IMR-90 (cell line): ENCODE data around the gene MRPL41. TPM values are rescaled to one million over a fixed set of nuclear protein-coding genes. Genes with fewer than 3 reads are reported as not detected.
A peak's percentile ranks its signal among the peaks of the same experiment; 100 is the strongest.

Source experiments
- ATAC-seq: fragments of 200-7000 bp; cut with Tn5 transposase; 2 replicates; pipeline ENCODE4 v1.9.1; 2020; ENCODE audit warnings: low read depth, mild to moderate bottlenecking, moderate library complexity
- BruUV-seq: library from RNA; stranded (reverse); fragments of 400-500 nt; replicated peaks from 2 replicates; lab custom pipeline; 2021; lab: Mats Ljungman, UMichigan
- CTCF ChIA-PET: fragments of 300-600 bp; formaldehyde crosslinking; extraction: SDS; loops from one replicate; lab custom pipeline; 2021; ENCODE audit warnings: antibody characterized with exemption; lab: Yijun Ruan, JAX
- POLR2A ChIA-PET: fragments of 300-600 bp; sonication (Branson Sonifier 250); formaldehyde crosslinking; loops from one replicate; lab custom pipeline; 2022; ENCODE audit warnings: antibody characterized with exemption; ENCODE audit not compliant: unreplicated experiment; lab: Charles Lee
- DNase-seq: peaks from one replicate; pipeline ENCODE4 v3.0.0; 2013
- H2AFZ ChIP-seq: replicated peaks from 2 replicates; pipeline ENCODE3; 2013; ENCODE audit warnings: low read length, mild to moderate bottlenecking; ENCODE audit not compliant: poor library complexity
- H2AK5ac ChIP-seq: 2 replicates; pipeline ENCODE4 v1.6.1; 2013; ENCODE audit warnings: low read depth, low read length, inconsistent platforms
- H2AK9ac ChIP-seq: replicated peaks from 2 replicates; pipeline ENCODE3; 2013; ENCODE audit warnings: mild to moderate bottlenecking, low read depth, low read length, moderate library complexity; ENCODE audit not compliant: poor library complexity
- H2BK120ac ChIP-seq: 2 replicates; pipeline ENCODE4 v1.6.1; 2013; ENCODE audit warnings: low read depth, low read length, inconsistent platforms
- H2BK15ac ChIP-seq: 3 replicates; pipeline ENCODE4 v1.6.1; 2013; ENCODE audit warnings: low read depth, low read length, inconsistent platforms
- H2BK20ac ChIP-seq: 2 replicates; pipeline ENCODE4 v1.6.1; 2013; ENCODE audit warnings: low read depth, mild to moderate bottlenecking, inconsistent platforms, low read length, moderate library complexity
- H2BK5ac ChIP-seq: 2 replicates; pipeline ENCODE4 v1.6.1; 2013; ENCODE audit warnings: mild to moderate bottlenecking, low read depth, low read length, inconsistent platforms; ENCODE audit not compliant: poor library complexity, severe bottlenecking
- H3K14ac ChIP-seq: replicated peaks from 2 replicates; pipeline ENCODE4 v1.6.1; 2013; ENCODE audit warnings: low read depth, low read length, inconsistent platforms
- H3K18ac ChIP-seq: 2 replicates; pipeline ENCODE4 v1.6.1; 2013; ENCODE audit warnings: low read depth, low read length, control low read depth
- H3K23ac ChIP-seq: 2 replicates; pipeline ENCODE4 v1.6.1; 2013; ENCODE audit warnings: low read depth, low read length, inconsistent platforms
- H3K27ac ChIP-seq: 2 replicates; pipeline ENCODE4 v1.5.1; 2013; ENCODE audit warnings: mild to moderate bottlenecking, control low read depth, low read length; ENCODE audit not compliant: insufficient read depth
- H3K27me3 ChIP-seq: 2 replicates; pipeline ENCODE4 v1.6.1; 2013; ENCODE audit warnings: low read length; ENCODE audit not compliant: control insufficient read depth, insufficient read depth
- H3K36me3 ChIP-seq: 2 replicates; pipeline ENCODE4 v1.6.1; 2013; ENCODE audit warnings: low read length, mixed read lengths; ENCODE audit not compliant: control insufficient read depth, insufficient read depth
- H3K4ac ChIP-seq: 2 replicates; pipeline ENCODE4 v1.6.1; 2013; ENCODE audit warnings: low read depth, low read length, inconsistent platforms
- H3K4me1 ChIP-seq: 2 replicates; pipeline ENCODE4 v1.6.1; 2013; ENCODE audit warnings: low read length, mixed read lengths; ENCODE audit not compliant: control insufficient read depth, insufficient read depth
- H3K4me2 ChIP-seq: 2 replicates; pipeline ENCODE4 v1.6.1; 2013; ENCODE audit warnings: low read depth, mild to moderate bottlenecking, control low read depth, low read length, moderate library complexity
- H3K4me3 ChIP-seq: 2 replicates; pipeline ENCODE4 v1.5.1; 2013; ENCODE audit warnings: low read depth, mild to moderate bottlenecking, control low read depth, low read length, moderate library complexity; ENCODE audit not compliant: insufficient read depth
- H3K56ac ChIP-seq: 2 replicates; pipeline ENCODE4 v1.6.1; 2013; ENCODE audit warnings: low read length, inconsistent platforms; ENCODE audit not compliant: insufficient read depth; ENCODE audit errors: extremely low read depth
- H3K79me1 ChIP-seq, 2 experiments: 2 replicates each; pipeline ENCODE4 v1.6.1; 2013; ENCODE audit warnings: low read length in 2 of 2, inconsistent platforms in 1 of 2, low read depth in 1 of 2
- H3K9ac ChIP-seq: 2 replicates; pipeline ENCODE4 v1.6.1; 2013; ENCODE audit warnings: low read depth, low read length, control low read depth
- H3K9me1 ChIP-seq: 2 replicates; pipeline ENCODE4 v1.6.1; 2013; ENCODE audit warnings: low read length, inconsistent platforms; ENCODE audit not compliant: insufficient read depth
- H3K9me3 ChIP-seq: 2 replicates; pipeline ENCODE4 v1.6.1; 2013; ENCODE audit warnings: low read length; ENCODE audit not compliant: control insufficient read depth, insufficient read depth
- H4K20me1 ChIP-seq: 2 replicates; pipeline ENCODE4 v1.6.1; 2013; ENCODE audit warnings: low read length, inconsistent platforms; ENCODE audit not compliant: insufficient read depth
- H4K5ac ChIP-seq: 2 replicates; pipeline ENCODE4 v1.6.1; 2013; ENCODE audit warnings: mild to moderate bottlenecking, low read depth, low read length, control low read depth
- H4K8ac ChIP-seq, 2 experiments: 2 replicates each; pipeline ENCODE4 v1.6.1; 2013; ENCODE audit warnings: low read depth in 2 of 2, low read length in 2 of 2, control low read depth in 1 of 2, inconsistent platforms in 1 of 2
- H4K91ac ChIP-seq: 2 replicates; pipeline ENCODE4 v1.6.1; 2013; ENCODE audit warnings: low read depth, low read length, inconsistent platforms; ENCODE audit not compliant: insufficient read depth
- CEBPB ChIP-seq: IDR thresholded peaks from 2 replicates; pipeline ENCODE4 v1.6.1; 2012; ENCODE audit warnings: low read depth, low read length, improper control_type of control experiment
- CHD1 ChIP-seq: IDR thresholded peaks from 2 replicates; pipeline ENCODE4 v1.6.1; 2012; ENCODE audit warnings: low read depth, low read length, improper control_type of control experiment
- MAFK ChIP-seq: IDR thresholded peaks from 2 replicates; pipeline ENCODE4 v1.6.1; 2012; ENCODE audit warnings: low read depth, low read length, improper control_type of control experiment
- MXI1 ChIP-seq: IDR thresholded peaks from 2 replicates; pipeline ENCODE4 v1.6.1; 2012; ENCODE audit warnings: low read depth, mild to moderate bottlenecking, low read length, moderate library complexity, borderline replicate concordance
- NFE2L2 ChIP-seq: fragments of 150-350 bp; IDR thresholded peaks from 2 replicates; pipeline ENCODE4 v1.6.1; 2016; ENCODE audit warnings: low read depth, mild to moderate bottlenecking, low read length
- POLR2A ChIP-seq: IDR thresholded peaks from 2 replicates; pipeline ENCODE4 v1.6.1; 2012; ENCODE audit warnings: mild to moderate bottlenecking, low read depth, low read length
- RCOR1 ChIP-seq: IDR thresholded peaks from 2 replicates; pipeline ENCODE4 v1.6.1; 2012; ENCODE audit warnings: mild to moderate bottlenecking, low read length, improper control_type of control experiment; ENCODE audit not compliant: insufficient replicate concordance
- RFX5 ChIP-seq: IDR thresholded peaks from 2 replicates; pipeline ENCODE4 v1.8.0; 2012; ENCODE audit warnings: low read depth, mild to moderate bottlenecking, low read length, moderate library complexity
- SMC3 ChIP-seq: fragments of 150-350 bp; IDR thresholded peaks from 2 replicates; pipeline ENCODE4 v1.6.1; 2016; ENCODE audit warnings: low read depth, mild to moderate bottlenecking, antibody characterized with exemption, low read length, moderate library complexity
- WGBS, 2 experiments: methylation state at CpG; one replicate each; pipeline versions ENCODE4 v1.1.5 to v1.1.7; 2013; ENCODE audit warnings: missing lambda C conversion rate in 2 of 2; ENCODE audit not compliant: insufficient read length in 1 of 2; ENCODE audit errors: extremely low coverage in 2 of 2; 5-methylcytosine and 5-hydroxymethylcytosine counted together
- dilution Hi-C: fragments of 300-500 bp; cut with HindIII; formaldehyde crosslinking; loops from one replicate; pipeline ENCODE4 v1.14.3; 2018; ENCODE audit warnings: low sequenced_read_pairs; ENCODE audit not compliant: unreplicated experiment
- in situ Hi-C: fragments of 300-500 bp; cut with MboI; formaldehyde crosslinking; loops from 3 replicates; pipeline ENCODE4 v1.14.3; 2019; ENCODE audit warnings: low sequenced_read_pairs, inconsistent platforms, mixed read lengths
- intact Hi-C: fragments of 100-400 bp; cut with micrococcal nuclease; formaldehyde crosslinking; loops from 2 replicates; pipeline ENCODE4 v1.10.0; 2022
- polyA plus RNA-seq, 3 experiments: library from polyadenylated mRNA; depleted of rRNA; stranded (reverse); fragments of >200 nt; gene quantifications; 2 replicates each; pipeline ENCODE4 v1.2.3, GENCODE V29; 2012; ENCODE audit warnings: low replicate concordance in 1 of 3
- total RNA-seq: library from RNA; depleted of rRNA; stranded (reverse); fragments of >200 nt; gene quantifications from 2 replicates; pipeline ENCODE4 v1.2.3, GENCODE V29; 2012
- TF ChIP-seq, protein P1 (sequence below): fragments of 150-350 bp; IDR thresholded peaks from 2 replicates; pipeline ENCODE4 v1.6.1; 2016; ENCODE audit warnings: low read depth, mild to moderate bottlenecking, low read length, moderate library complexity, borderline replicate concordance
- TF ChIP-seq, protein P2 (sequence below): conservative IDR thresholded peaks from 2 replicates; pipeline ENCODE4 v1.5.1; 2012; ENCODE audit warnings: mild to moderate bottlenecking, low read depth, low read length, improper control_type of control experiment

Gene MRPL41
- total and polyA plus RNA-seq, 2 of the 4 experiments (the other 2 are of a cell fraction) = 15.6 to 38.9 TPM

GRCh38 chr9:137569609-137570203, 18.0 kb downstream of the MRPL41 start:
- Histone ChIP-seq H3K56ac (no peak overlapping the region), H3K9me1 (peaks cover 7% of the 10 kb centered on the region), H2BK15ac (no peak overlapping the region), H2AK5ac (no peak overlapping the region), H3K9me3 (no peaks in the 10 kb centered on the region), H4K8ac (no peak overlapping the region), H2AFZ (no peak overlapping the region), H3K18ac (no peak overlapping the region), H3K4me2 (no peak overlapping the region), H3K27me3 (no peaks in the 10 kb centered on the region), H3K4ac (no peak overlapping the region), H2BK5ac (peak overlapping the region; percentile 54), H2BK20ac (no peak overlapping the region), H3K4me1 (no peaks in the 10 kb centered on the region), H4K91ac (no peak overlapping the region), H2BK120ac (no peak overlapping the region), H3K36me3 (peaks cover 33% of the 10 kb centered on the region), H2AK9ac (no peak overlapping the region), H3K4me3 (no peak overlapping the region), H3K14ac (no peak overlapping the region), H3K9ac (no peak overlapping the region), H3K23ac (no peak overlapping the region), H4K20me1 (peaks cover 4% of the 10 kb centered on the region; the same call in 1 of the 2 replicates), H3K27ac (no peak overlapping the region), H4K5ac (no peak overlapping the region), H3K79me1 (peaks cover 31 to 42% of the 10 kb centered on the region in 2 experiments)
- dilution Hi-C loops (no loop called here), in situ Hi-C loops (no loop called here), intact Hi-C loops (no loop called here)
- ChIA-PET CTCF (no interaction called here), POLR2A (no interaction called here)
- no TSS peak for BruUV-seq
- DNase-seq (no peak), ATAC-seq (no peak)
- WGBS, 2 experiments = 89 to 100% methylated on average over 2 to 4 of the region's 5 CpGs
- TF ChIP-seq CHD1 = no peak
- TF ChIP-seq, protein P1, sequence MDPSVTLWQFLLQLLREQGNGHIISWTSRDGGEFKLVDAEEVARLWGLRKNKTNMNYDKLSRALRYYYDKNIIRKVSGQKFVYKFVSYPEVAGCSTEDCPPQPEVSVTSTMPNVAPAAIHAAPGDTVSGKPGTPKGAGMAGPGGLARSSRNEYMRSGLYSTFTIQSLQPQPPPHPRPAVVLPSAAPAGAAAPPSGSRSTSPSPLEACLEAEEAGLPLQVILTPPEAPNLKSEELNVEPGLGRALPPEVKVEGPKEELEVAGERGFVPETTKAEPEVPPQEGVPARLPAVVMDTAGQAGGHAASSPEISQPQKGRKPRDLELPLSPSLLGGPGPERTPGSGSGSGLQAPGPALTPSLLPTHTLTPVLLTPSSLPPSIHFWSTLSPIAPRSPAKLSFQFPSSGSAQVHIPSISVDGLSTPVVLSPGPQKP = no peak
- no peak for TF ChIP-seq RCOR1
- no peak for TF ChIP-seq NFE2L2
- no peak for TF ChIP-seq RFX5
- TF ChIP-seq, protein P2, sequence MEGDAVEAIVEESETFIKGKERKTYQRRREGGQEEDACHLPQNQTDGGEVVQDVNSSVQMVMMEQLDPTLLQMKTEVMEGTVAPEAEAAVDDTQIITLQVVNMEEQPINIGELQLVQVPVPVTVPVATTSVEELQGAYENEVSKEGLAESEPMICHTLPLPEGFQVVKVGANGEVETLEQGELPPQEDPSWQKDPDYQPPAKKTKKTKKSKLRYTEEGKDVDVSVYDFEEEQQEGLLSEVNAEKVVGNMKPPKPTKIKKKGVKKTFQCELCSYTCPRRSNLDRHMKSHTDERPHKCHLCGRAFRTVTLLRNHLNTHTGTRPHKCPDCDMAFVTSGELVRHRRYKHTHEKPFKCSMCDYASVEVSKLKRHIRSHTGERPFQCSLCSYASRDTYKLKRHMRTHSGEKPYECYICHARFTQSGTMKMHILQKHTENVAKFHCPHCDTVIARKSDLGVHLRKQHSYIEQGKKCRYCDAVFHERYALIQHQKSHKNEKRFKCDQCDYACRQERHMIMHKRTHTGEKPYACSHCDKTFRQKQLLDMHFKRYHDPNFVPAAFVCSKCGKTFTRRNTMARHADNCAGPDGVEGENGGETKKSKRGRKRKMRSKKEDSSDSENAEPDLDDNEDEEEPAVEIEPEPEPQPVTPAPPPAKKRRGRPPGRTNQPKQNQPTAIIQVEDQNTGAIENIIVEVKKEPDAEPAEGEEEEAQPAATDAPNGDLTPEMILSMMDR = no peak
- TF ChIP-seq CEBPB = no peak
- no peak for TF ChIP-seq MXI1
- no peak for TF ChIP-seq SMC3
- TF ChIP-seq POLR2A = no peak
- no peak for TF ChIP-seq MAFK
